H1 (cell line): ENCODE results near the gene MRPL34. TPM values are rescaled to one million over a fixed set of nuclear protein-coding genes. Genes with fewer than 3 reads are reported as not detected.

Experiments used
- CTCF ChIA-PET: fragments of 300-600 bp; sonication (Branson Sonifier 250); formaldehyde crosslinking; loops from one replicate; lab custom pipeline; 2021; ENCODE audit not compliant: partially characterized antibody; lab: Charles Lee
- POLR2A ChIA-PET: fragments of 300-600 bp; sonication (Branson Sonifier 250); formaldehyde crosslinking; loops from one replicate; lab custom pipeline; 2021; ENCODE audit warnings: inconsistent platforms; ENCODE audit not compliant: partially characterized antibody; lab: Charles Lee
- DNase-seq, 2 experiments: peaks; one replicate each; pipeline versions ENCODE4 v3.0.0 to v3.0.0-alpha.2; 2010 to 2022; ENCODE audit warnings: low spot score in 2 of 2, low read depth in 1 of 2, mixed read lengths in 1 of 2
- FAIRE-seq: peaks from 2 replicates; lab custom pipeline; 2011; peaks lifted over from hg19 to GRCh38; lab: Jason Lieb, UNC
- H2AFZ ChIP-seq: 2 replicates; pipeline ENCODE4 v1.8.1; 2012; ENCODE audit warnings: low read length, inconsistent platforms
- H2AK5ac ChIP-seq: 2 replicates; pipeline ENCODE4 v1.6.1; 2013; ENCODE audit warnings: low read depth, low read length
- H2BK120ac ChIP-seq: replicated peaks from 2 replicates; pipeline ENCODE3; 2013; ENCODE audit warnings: low read depth, low read length, inconsistent platforms
- H2BK12ac ChIP-seq: 2 replicates; pipeline ENCODE4 v1.6.1; 2013; ENCODE audit warnings: low read depth, low read length
- H2BK15ac ChIP-seq: 2 replicates; pipeline ENCODE4 v1.6.1; 2013; ENCODE audit warnings: low read length
- H2BK20ac ChIP-seq: 2 replicates; pipeline ENCODE4 v1.6.1; 2013; ENCODE audit warnings: low read length
- H2BK5ac ChIP-seq: 2 replicates; pipeline ENCODE4 v1.6.1; 2013; ENCODE audit warnings: low read depth, low read length
- H3K14ac ChIP-seq: 2 replicates; pipeline ENCODE4 v1.6.1; 2013; ENCODE audit warnings: inconsistent platforms; ENCODE audit not compliant: insufficient read length
- H3K18ac ChIP-seq: 2 replicates; pipeline ENCODE4 v1.6.1; 2013; ENCODE audit warnings: low read length; ENCODE audit errors: extremely low read depth
- H3K23ac ChIP-seq: 2 replicates; pipeline ENCODE4 v1.6.1; 2013; ENCODE audit warnings: inconsistent platforms; ENCODE audit not compliant: insufficient read length
- H3K23me2 ChIP-seq: 2 replicates; pipeline ENCODE4 v1.6.1; 2013; ENCODE audit warnings: low read depth, low read length
- H3K27ac ChIP-seq: 2 replicates; pipeline ENCODE4 v1.6.1; 2011; ENCODE audit warnings: low read depth, low read length, inconsistent platforms
- H3K27me3 ChIP-seq, 4 experiments: replicated peaks in 1 of 4; 1 replicate in 1 of 4; 2 replicates in 3 of 4; pipeline versions ENCODE4 v1.6.1 to v1.8.1; 2011 to 2013; ENCODE audit warnings: low read length in 3 of 4, mild to moderate bottlenecking in 3 of 4, inconsistent platforms in 2 of 4, mixed read lengths in 2 of 4, moderate library complexity in 1 of 4; ENCODE audit not compliant: control insufficient read depth in 3 of 4, insufficient read depth in 3 of 4; ENCODE audit errors: extremely low read depth in 1 of 4
- H3K36me3 ChIP-seq, 4 experiments: 2 replicates each; pipeline versions ENCODE4 v1.6.1 to v1.8.1; 2011 to 2013; ENCODE audit warnings: mild to moderate bottlenecking in 4 of 4, low read length in 3 of 4, moderate library complexity in 2 of 4, control low read depth in 1 of 4, inconsistent platforms in 1 of 4; ENCODE audit not compliant: insufficient read depth in 4 of 4, control insufficient read depth in 2 of 4
- H3K4ac ChIP-seq: replicated peaks from 2 replicates; pipeline ENCODE3; 2013; ENCODE audit warnings: low read length, low read depth, mixed read lengths, inconsistent platforms; ENCODE audit not compliant: insufficient read length
- H3K4me1 ChIP-seq, 4 experiments: replicated peaks in 1 of 4; 1 replicate in 1 of 4; 2 replicates in 3 of 4; pipeline versions ENCODE4 v1.6.1 to v1.8.1; 2011 to 2013; ENCODE audit warnings: low read length in 3 of 4, inconsistent platforms in 2 of 4, mixed read lengths in 1 of 4; ENCODE audit not compliant: insufficient read depth in 4 of 4, control insufficient read depth in 3 of 4
- H3K4me2 ChIP-seq, 2 experiments: 2 replicates each; pipeline versions ENCODE4 v1.6.1 to v1.8.1; 2011 to 2013; ENCODE audit warnings: low read depth in 2 of 2, low read length in 2 of 2, control low read depth in 1 of 2, inconsistent platforms in 1 of 2, mild to moderate bottlenecking in 1 of 2; ENCODE audit not compliant: insufficient read depth in 1 of 2
- H3K4me3 ChIP-seq, 4 experiments: fragments of 200-600, 300-600 bp in 1 of 4; sonication (generic), shearing (Covaris generic), sonication (Bioruptor Twin) in 1 of 4; 2 replicates each; pipeline versions ENCODE4 v1.5.1 to v1.8.1; 2011 to 2016; ENCODE audit warnings: low read length in 4 of 4, low read depth in 3 of 4, control low read depth in 2 of 4, inconsistent platforms in 2 of 4, mild to moderate bottlenecking in 2 of 4, mixed read lengths in 1 of 4, moderate library complexity in 1 of 4; ENCODE audit not compliant: insufficient read depth in 2 of 4; ENCODE audit errors: extremely low read depth in 1 of 4
- H3K56ac ChIP-seq: replicated peaks from 2 replicates; pipeline ENCODE3; 2013; ENCODE audit warnings: low read depth, mild to moderate bottlenecking, mixed read lengths, low read length, inconsistent platforms; ENCODE audit not compliant: insufficient read length
- H3K79me1 ChIP-seq: 2 replicates; pipeline ENCODE4 v1.6.1; 2013; ENCODE audit warnings: low read depth, low read length, control low read depth
- H3K79me2 ChIP-seq, 2 experiments: 2 replicates each; pipeline versions ENCODE4 v1.6.1 to v1.8.1; 2012 to 2013; ENCODE audit warnings: low read length in 2 of 2, mild to moderate bottlenecking in 2 of 2, inconsistent platforms in 1 of 2; ENCODE audit not compliant: insufficient read depth in 2 of 2, control insufficient read depth in 1 of 2
- H3K9ac ChIP-seq, 4 experiments: replicated peaks in 1 of 4; 1 replicate in 1 of 4; 2 replicates in 3 of 4; pipeline versions ENCODE4 v1.6.1 to v1.8.1; 2011 to 2013; ENCODE audit warnings: low read depth in 3 of 4, low read length in 3 of 4, control low read depth in 2 of 4, mild to moderate bottlenecking in 2 of 4, moderate library complexity in 2 of 4, inconsistent platforms in 1 of 4; ENCODE audit errors: extremely low read depth in 1 of 4
- H3K9me3 ChIP-seq, 2 experiments: 2 replicates each; pipeline versions ENCODE4 v1.6.1 to v1.8.1; 2012 to 2013; ENCODE audit warnings: mild to moderate bottlenecking in 2 of 2, moderate library complexity in 2 of 2, control low read depth in 1 of 2, inconsistent platforms in 1 of 2, low read depth in 1 of 2, low read length in 1 of 2, mixed read lengths in 1 of 2; ENCODE audit not compliant: insufficient read depth in 2 of 2
- H4K20me1 ChIP-seq, 2 experiments: replicated peaks in 1 of 2; 2 replicates each; pipeline versions ENCODE3 to v1.8.1; 2011 to 2013; ENCODE audit warnings: inconsistent platforms in 2 of 2, low read length in 2 of 2, mild to moderate bottlenecking in 1 of 2; ENCODE audit not compliant: insufficient read depth in 2 of 2, control insufficient read depth in 1 of 2
- H4K5ac ChIP-seq: 2 replicates; pipeline ENCODE4 v1.6.1; 2013; ENCODE audit warnings: low read length, low read depth, mixed read lengths, inconsistent platforms; ENCODE audit not compliant: insufficient read length
- H4K8ac ChIP-seq: 2 replicates; pipeline ENCODE4 v1.8.0; 2013; ENCODE audit warnings: mild to moderate bottlenecking, moderate library complexity, low read length, inconsistent platforms; ENCODE audit not compliant: insufficient read depth; ENCODE audit errors: extremely low read depth
- H4K91ac ChIP-seq: replicated peaks from 2 replicates; pipeline ENCODE3; 2013; ENCODE audit warnings: low read length, mixed read lengths, inconsistent platforms; ENCODE audit not compliant: insufficient read length
- BRCA1 ChIP-seq: IDR thresholded peaks from 2 replicates; pipeline ENCODE4 v1.6.1; 2012; ENCODE audit warnings: low read depth, low read length, improper control_type of control experiment
- SIRT6 ChIP-seq: IDR thresholded peaks from one replicate; pipeline ENCODE4 v1.7.1; 2012; ENCODE audit warnings: low read length, inconsistent platforms
- SP4 ChIP-seq: IDR thresholded peaks from 2 replicates; pipeline ENCODE4 v1.6.1; 2012; ENCODE audit warnings: low read length, inconsistent platforms
- SRF ChIP-seq: IDR thresholded peaks from 2 replicates; pipeline ENCODE4 v1.6.1; 2011; ENCODE audit warnings: mild to moderate bottlenecking, low read depth, low read length, moderate library complexity
- WGBS, 2 experiments: shearing (Covaris generic) in 1 of 2; methylation state at CpG; one replicate each; pipeline versions ENCODE4 v1.1.6 to v1.1.7; 2013 to 2015; ENCODE audit warnings: low lambda C conversion rate in 2 of 2, mixed read lengths in 2 of 2, inconsistent platforms in 1 of 2, low coverage in 1 of 2, missing lambda C conversion rate in 1 of 2; ENCODE audit not compliant: insufficient replicate concordance in 2 of 2, insufficient coverage in 1 of 2, insufficient read length in 1 of 2; ENCODE audit errors: extremely low coverage in 1 of 2, missing lambda C conversion rate in 1 of 2; 5-methylcytosine and 5-hydroxymethylcytosine counted together
- polyA plus RNA-seq, 7 experiments: library from polyadenylated mRNA; depleted of rRNA in 3 of 7; stranded (reverse) in 5 of 7; unstranded in 2 of 7; fragments of >200 nt in 5 of 7; fragments of 200-250 nt in 2 of 7; gene quantifications; 1 replicate in 5 of 7; 2 replicates in 1 of 7; 4 replicates in 1 of 7; pipeline versions ENCODE4 v1.2.1 to v1.2.3, GENCODE V29; 2011 to 2013; ENCODE audit warnings: missing spikeins in 2 of 7, mixed read lengths in 2 of 7
- total RNA-seq: library from RNA; stranded (reverse); fragmentation: NEBNext Ultra II Directional; extraction: Animal tissue kit (Norgen Biotek cat#: 25700); gene quantifications from 2 replicates; pipeline ENCODE4 v1.2.1, GENCODE V29; 2021

MRPL34 gene
- total and polyA plus RNA-seq, 2 of the 8 experiments (the other 6 are each of a cell fraction or from before 2014, with no cell fraction given): 91.9 to 99.6 TPM

DNA sequence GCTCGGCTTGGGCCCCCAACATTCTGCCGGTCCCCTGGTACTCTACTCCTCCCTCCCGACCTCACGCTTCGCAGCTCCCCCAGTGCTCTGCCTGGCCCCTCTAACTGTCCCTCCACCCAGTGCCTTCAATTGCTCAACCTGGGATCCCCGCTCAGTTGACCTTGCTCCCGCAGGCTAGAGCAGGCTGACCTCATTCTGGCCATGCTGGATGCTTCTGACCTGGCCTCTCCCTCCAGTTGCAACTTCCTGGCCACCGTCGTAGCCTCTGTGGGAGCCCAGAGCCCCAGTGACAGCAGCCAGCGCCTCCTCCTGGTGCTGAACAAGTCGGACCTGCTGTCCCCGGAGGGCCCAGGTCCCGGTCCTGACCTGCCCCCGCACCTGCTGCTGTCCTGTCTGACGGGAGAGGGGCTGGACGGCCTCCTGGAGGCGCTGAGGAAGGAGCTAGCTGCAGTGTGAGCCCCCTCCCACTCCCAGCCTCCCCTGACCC, 35.2 kb downstream of the MRPL34 start:
- Histone ChIP-seq H2BK12ac (no peak overlapping the region; the same call in 1 of the 2 replicates), H2BK20ac (no peak overlapping the region), H3K4me2 (peak overlapping the region; percentile 17 to 71; a peak in 3 of 4 replicates), H3K56ac (peak overlapping the region; percentile 1), H3K27me3 (no peaks in the 10 kb centered on the region), H3K36me3 (peaks cover 0 to 3% (median 0%) of the 10 kb centered on the region in 4 experiments; a peak in 1 of 8 replicates), H3K4me3 (peak overlapping the region in 3 of 4 experiments; percentile 27 to 49 (median 35); a peak in 6 of 8 replicates), H3K79me1 (peaks cover 3% of the 10 kb centered on the region), H3K79me2 (no peaks in the 10 kb centered on the region), H4K91ac (no peak overlapping the region), H3K9me3 (no peaks in the 10 kb centered on the region), H2AFZ (no peak overlapping the region), H2BK15ac (no peak overlapping the region), H3K9ac (peak overlapping the region in 1 of 4 experiments; percentile 5; a peak in 1 of 7 replicates), H2BK120ac (no peak overlapping the region), H4K5ac (peak overlapping the region; percentile 31), H3K27ac (no peak overlapping the region), H3K23ac (no peak overlapping the region), H3K14ac (no peak overlapping the region), H3K4me1 (peaks cover 0 to 25% (median 19%) of the 10 kb centered on the region in 4 experiments; a peak in 5 of 7 replicates), H2BK5ac (peak overlapping the region; percentile 75; the same call in 1 of the 2 replicates), H4K20me1 (peaks cover 0 to 2% of the 10 kb centered on the region in 2 experiments), H3K23me2 (peaks cover 14% of the 10 kb centered on the region), H4K8ac (no peak overlapping the region), H3K4ac (no peak overlapping the region), H3K18ac (peak overlapping the region; percentile 71; the same call in 1 of the 2 replicates), H2AK5ac (no peak overlapping the region)
- ChIA-PET CTCF (interaction anchor here (0.5 to 13.5 kb wide), 6 partner anchors 10 to 262 kb away, joined by 3 to 153 read pairs (median 4); partner anchors contain the start of gene CCDC194), POLR2A (interaction anchor here (0.6 to 13.5 kb wide), 4 partner anchors 15 to 84 kb away, joined by 3 to 100 read pairs (median 4); partner anchors contain the start of gene DDA1)
- 50% methylated on average over 13 of the region's 17 CpGs; no CpG with 5 or more reads in 1 of the 2 experiments for WGBS, 2 experiments
- DNase-seq: no peak
- FAIRE-seq: no peak
- TF ChIP-seq BRCA1: no peak
- no peak for TF ChIP-seq SIRT6
- no peak for TF ChIP-seq SRF
- no peak for TF ChIP-seq SP4
